ENCODE results near the gene MATR3. TPM values are rescaled to one million over a fixed set of nuclear protein-coding genes. Genes with fewer than 3 reads are reported as not detected.

MATR3 gene
- polyA plus RNA-seq, 3 donors = 61.8 to 174 (median 137) TPM

DNA sequence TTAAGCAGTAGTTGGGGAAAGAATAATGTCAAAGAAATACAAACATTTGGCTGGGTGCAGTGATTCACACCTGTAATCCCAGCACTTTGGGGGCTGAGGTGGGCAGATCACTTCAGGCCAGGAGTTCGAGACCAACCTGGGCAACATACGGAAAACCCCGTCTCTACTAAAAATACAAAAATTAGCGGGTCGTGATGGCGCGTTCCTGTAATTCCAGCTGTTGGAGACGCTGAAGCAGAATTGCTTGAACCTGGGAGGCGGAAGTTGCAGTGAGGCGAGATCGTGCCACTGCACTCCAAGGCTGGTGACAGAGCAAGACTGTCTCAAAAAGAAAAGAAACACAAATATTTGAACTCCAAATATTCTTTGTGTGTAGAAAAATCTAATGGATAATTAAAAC is 4.7 kb downstream of the MATR3 start:
- Mint-ChIP-seq H3K27me3 (ENCODE audit: low read depth in 3 of 3) (no peaks in the 10 kb centered on the region), H3K36me3 (peaks cover 2 to 8% of the 10 kb centered on the region in 2 donors), H3K4me1 (peaks cover 58% of the 10 kb centered on the region), H3K27ac (peak overlapping the region in 3 of 7 donors; percentile 3 to 81 (median 26)), H3K9me3 (peaks cover 0 to 2% (median 0%) of the 10 kb centered on the region in 7 donors), H3K4me3 (peak overlapping the region in 1 of 2 donors; percentile 24)
- H3K4me1 ChIP-seq (ENCODE audit: control insufficient read depth in 1 of 2, insufficient read depth in 2 of 2, low read length in 2 of 2) = peaks cover 13 to 26% of the 10 kb centered on the region in 2 donors
- no peaks in the 10 kb centered on the region for H3K36me3 ChIP-seq (replicated peaks in 1 of 2; ENCODE audit: control insufficient read depth in 1 of 2, insufficient read depth in 2 of 2, low read length in 2 of 2)
- intact Hi-C loops (cut with micrococcal nuclease) = loop anchor here in 1 of 2 donors (5.0 to 10.0 kb wide), 2 partner anchors 44 to 723 kb away; partner anchors contain the start of genes HSPA9 and PAIP2
- H4K20me1 ChIP-seq (ENCODE audit: insufficient read depth, low read length) = peaks cover 86% of the 10 kb centered on the region
- no peak overlapping the region for H3K9ac ChIP-seq (ENCODE audit: insufficient read depth, low read length, poor library complexity, severe bottlenecking)
- H3K4me3 ChIP-seq (replicated peaks in 1 of 3; ENCODE audit: low read depth in 2 of 3, low read length in 3 of 3) = no peak overlapping the region
- H3K27me3 ChIP-seq (ENCODE audit: control insufficient read depth in 2 of 2, insufficient read depth in 2 of 2, low read length in 2 of 2) = no peaks in the 10 kb centered on the region
- DNase-seq = no peak
- WGBS (ENCODE audit: insufficient coverage) = 84% methylated on average over 6 of the region's 11 CpGs
- TF ChIP-seq, protein P1, sequence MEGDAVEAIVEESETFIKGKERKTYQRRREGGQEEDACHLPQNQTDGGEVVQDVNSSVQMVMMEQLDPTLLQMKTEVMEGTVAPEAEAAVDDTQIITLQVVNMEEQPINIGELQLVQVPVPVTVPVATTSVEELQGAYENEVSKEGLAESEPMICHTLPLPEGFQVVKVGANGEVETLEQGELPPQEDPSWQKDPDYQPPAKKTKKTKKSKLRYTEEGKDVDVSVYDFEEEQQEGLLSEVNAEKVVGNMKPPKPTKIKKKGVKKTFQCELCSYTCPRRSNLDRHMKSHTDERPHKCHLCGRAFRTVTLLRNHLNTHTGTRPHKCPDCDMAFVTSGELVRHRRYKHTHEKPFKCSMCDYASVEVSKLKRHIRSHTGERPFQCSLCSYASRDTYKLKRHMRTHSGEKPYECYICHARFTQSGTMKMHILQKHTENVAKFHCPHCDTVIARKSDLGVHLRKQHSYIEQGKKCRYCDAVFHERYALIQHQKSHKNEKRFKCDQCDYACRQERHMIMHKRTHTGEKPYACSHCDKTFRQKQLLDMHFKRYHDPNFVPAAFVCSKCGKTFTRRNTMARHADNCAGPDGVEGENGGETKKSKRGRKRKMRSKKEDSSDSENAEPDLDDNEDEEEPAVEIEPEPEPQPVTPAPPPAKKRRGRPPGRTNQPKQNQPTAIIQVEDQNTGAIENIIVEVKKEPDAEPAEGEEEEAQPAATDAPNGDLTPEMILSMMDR (IDR thresholded peaks at IDR 0.05) = no peak
- no peaks in the 10 kb centered on the region for H3K9me3 ChIP-seq (replicated peaks in 1 of 2; ENCODE audit: control insufficient read depth in 1 of 2, insufficient read depth in 1 of 2, low read length in 2 of 2)
- no peak overlapping the region for H2AFZ ChIP-seq (ENCODE audit: insufficient read depth, low read depth, low read length, poor library complexity, severe bottlenecking)
- peaks cover 98% of the 10 kb centered on the region for H3K79me2 ChIP-seq (ENCODE audit: insufficient read depth, low read length)
- H3K27ac ChIP-seq (ENCODE audit: low read depth in 1 of 2, low read length in 2 of 2) = no peak overlapping the region
- H3K4me2 ChIP-seq (replicated peaks; ENCODE audit: extremely low read depth, low read length, poor library complexity, severe bottlenecking) = no peak overlapping the region

DNA sequence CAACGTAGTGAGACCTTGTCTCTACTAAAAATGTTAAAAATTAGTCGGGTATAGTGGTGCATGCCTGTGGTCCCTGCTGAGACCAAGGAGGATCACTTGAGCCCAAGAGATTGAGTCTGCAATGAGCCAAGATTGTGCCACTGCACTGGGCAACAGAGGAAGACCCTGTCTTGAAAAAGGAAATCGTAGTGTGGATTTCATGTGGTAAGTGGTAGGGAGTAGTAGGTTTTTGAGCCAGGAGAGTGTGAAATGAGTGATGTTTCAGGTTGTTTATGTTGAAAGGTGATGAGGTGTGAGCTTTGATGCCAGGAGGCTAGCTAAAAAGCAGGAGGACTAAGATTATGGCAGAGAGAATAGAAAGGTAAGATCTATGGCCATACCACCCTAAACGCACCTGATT is 5.9 kb downstream of the MATR3 start:
- intact Hi-C loops (cut with micrococcal nuclease) = loop anchor here in 1 of 2 donors (5.0 to 10.0 kb wide), 2 partner anchors 43 to 725 kb away; partner anchors contain the start of genes HSPA9 and PAIP2
- DNase-seq = no peak
- H3K4me3 ChIP-seq (replicated peaks in 1 of 3; ENCODE audit: low read depth in 2 of 3, low read length in 3 of 3) = no peak overlapping the region

More for the DNA sequence above, 5.9 kb downstream of the MATR3 start:
- Histone ChIP-seq H3K79me2 (ENCODE audit: insufficient read depth, low read length) (peaks cover 100% of the 10 kb centered on the region), H3K27ac (ENCODE audit: low read depth in 1 of 2, low read length in 2 of 2) (peak overlapping the region in 1 of 2 donors; percentile 35), H3K4me1 (ENCODE audit: control insufficient read depth in 1 of 2, insufficient read depth in 2 of 2, low read length in 2 of 2) (peaks cover 13 to 26% of the 10 kb centered on the region in 2 donors), H3K27me3 (ENCODE audit: control insufficient read depth in 2 of 2, insufficient read depth in 2 of 2, low read length in 2 of 2) (no peaks in the 10 kb centered on the region), H3K4me2 (replicated peaks; ENCODE audit: extremely low read depth, low read length, poor library complexity, severe bottlenecking) (no peak overlapping the region), H3K36me3 (replicated peaks in 1 of 2; ENCODE audit: control insufficient read depth in 1 of 2, insufficient read depth in 2 of 2, low read length in 2 of 2) (no peaks in the 10 kb centered on the region), H4K20me1 (ENCODE audit: insufficient read depth, low read length) (peaks cover 98% of the 10 kb centered on the region), H3K9me3 (replicated peaks in 1 of 2; ENCODE audit: control insufficient read depth in 1 of 2, insufficient read depth in 1 of 2, low read length in 2 of 2) (no peaks in the 10 kb centered on the region), H3K9ac (ENCODE audit: insufficient read depth, low read length, poor library complexity, severe bottlenecking) (no peak overlapping the region), H2AFZ (ENCODE audit: insufficient read depth, low read depth, low read length, poor library complexity, severe bottlenecking) (no peak overlapping the region)
- Mint-ChIP-seq H3K27me3 (ENCODE audit: low read depth in 3 of 3) (no peaks in the 10 kb centered on the region), H3K27ac (peak overlapping the region in 2 of 7 donors; percentile 4 to 37), H3K36me3 (peaks cover 2 to 8% of the 10 kb centered on the region in 2 donors), H3K9me3 (peaks cover 0 to 2% (median 0%) of the 10 kb centered on the region in 7 donors), H3K4me3 (no peak overlapping the region), H3K4me1 (peaks cover 65% of the 10 kb centered on the region)
- WGBS (ENCODE audit: insufficient coverage) = 31% methylated on average over 1 of the region's 4 CpGs
- TF ChIP-seq, protein P1 (IDR thresholded peaks at IDR 0.05) = no peak

Data from CD14-positive monocyte (primary cell).